ENCODE data around the gene CILP2. TPM values are rescaled to one million over a fixed set of nuclear protein-coding genes. Genes with fewer than 3 reads are reported as not detected.

Gene CILP2
- total RNA-seq, 2 donors from 2014 or later = 0.66 TPM; not detected in 1

DNA sequence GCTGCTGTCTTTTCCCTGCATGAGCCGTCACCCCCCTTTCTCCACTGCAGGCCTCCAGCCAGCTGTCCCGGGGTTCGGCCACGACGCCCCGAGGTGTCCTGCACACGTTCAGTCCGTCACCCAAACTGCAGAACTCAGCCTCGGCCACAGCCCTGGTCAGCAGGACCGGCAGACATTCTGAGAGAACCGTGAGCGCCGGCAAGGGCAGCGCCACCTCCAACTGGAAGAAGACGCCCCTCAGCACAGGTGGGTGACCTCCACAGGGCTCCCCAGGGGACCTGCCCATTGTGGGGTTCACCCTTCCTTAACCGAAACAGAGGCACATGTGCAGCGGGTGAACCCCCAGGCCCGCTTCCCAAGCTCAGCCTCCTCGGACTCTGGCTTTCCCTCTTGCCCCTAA, 35.8 kb upstream of the CILP2 start:
- Histone ChIP-seq H3K9me3 (no peaks in the 10 kb centered on the region), H3K4me3 (no peak overlapping the region), H3K36me3 (replicated peaks in 1 of 2; ENCODE audit: insufficient read depth in 1 of 2, low read depth in 2 of 2) (peaks cover 13 to 20% of the 10 kb centered on the region in 2 donors), H3K27ac (no peak overlapping the region), H3K27me3 (no peaks in the 10 kb centered on the region), H3K4me1 (no peaks in the 10 kb centered on the region)
- WGBS, 2 donors = 93 to 100% methylated on average over 13 to 19 of the region's 19 CpGs
- intact Hi-C loops (cut with DNase I) = no loop called here
- ATAC-seq (no peak), DNase-seq (no peak)
- TF ChIP-seq CTCF (IDR thresholded peaks at IDR 0.05) (no peak), POLR2A (IDR thresholded peaks at IDR 0.05) (no peak)

- H3K36me3 ChIP-seq (replicated peaks in 1 of 2; ENCODE audit: insufficient read depth in 1 of 2, low read depth in 2 of 2) = peaks cover 13 to 20% of the 10 kb centered on the region in 2 donors
- no peaks in the 10 kb centered on the region for H3K27me3 ChIP-seq
- DNase-seq (no peak), ATAC-seq (no peak)
- WGBS, 2 donors = 86 to 87% methylated on average over 18 of the region's 18 CpGs
- no peak overlapping the region for H3K27ac ChIP-seq
- H3K4me3 ChIP-seq = no peak overlapping the region
- H3K9me3 ChIP-seq = no peaks in the 10 kb centered on the region
- TF ChIP-seq CTCF (IDR thresholded peaks at IDR 0.05) (no peak), POLR2A (IDR thresholded peaks at IDR 0.05) (no peak)
- intact Hi-C loops (cut with DNase I) = no loop called here
- no peaks in the 10 kb centered on the region for H3K4me1 ChIP-seq
Measured at GRCh38 chr19:19502808-19503602, 35.1 kb upstream of the CILP2 start.

GRCh38 chr19:19504754-19505668, 33.1 kb upstream of the CILP2 start:
- Histone ChIP-seq H3K9me3 (no peaks in the 10 kb centered on the region), H3K27ac (no peak overlapping the region), H3K4me3 (no peak overlapping the region), H3K27me3 (no peaks in the 10 kb centered on the region), H3K36me3 (replicated peaks in 1 of 2; ENCODE audit: insufficient read depth in 1 of 2, low read depth in 2 of 2) (peaks cover 11 to 13% of the 10 kb centered on the region in 2 donors), H3K4me1 (no peaks in the 10 kb centered on the region)
- 92 to 97% methylated on average over 14 to 23 of the region's 23 CpGs for WGBS, 2 donors
- no peak for ATAC-seq
- TF ChIP-seq CTCF (IDR thresholded peaks at IDR 0.05) (no peak), POLR2A (IDR thresholded peaks at IDR 0.05) (no peak)
- intact Hi-C loops (cut with DNase I) = no loop called here
- no peak for DNase-seq

DNA sequence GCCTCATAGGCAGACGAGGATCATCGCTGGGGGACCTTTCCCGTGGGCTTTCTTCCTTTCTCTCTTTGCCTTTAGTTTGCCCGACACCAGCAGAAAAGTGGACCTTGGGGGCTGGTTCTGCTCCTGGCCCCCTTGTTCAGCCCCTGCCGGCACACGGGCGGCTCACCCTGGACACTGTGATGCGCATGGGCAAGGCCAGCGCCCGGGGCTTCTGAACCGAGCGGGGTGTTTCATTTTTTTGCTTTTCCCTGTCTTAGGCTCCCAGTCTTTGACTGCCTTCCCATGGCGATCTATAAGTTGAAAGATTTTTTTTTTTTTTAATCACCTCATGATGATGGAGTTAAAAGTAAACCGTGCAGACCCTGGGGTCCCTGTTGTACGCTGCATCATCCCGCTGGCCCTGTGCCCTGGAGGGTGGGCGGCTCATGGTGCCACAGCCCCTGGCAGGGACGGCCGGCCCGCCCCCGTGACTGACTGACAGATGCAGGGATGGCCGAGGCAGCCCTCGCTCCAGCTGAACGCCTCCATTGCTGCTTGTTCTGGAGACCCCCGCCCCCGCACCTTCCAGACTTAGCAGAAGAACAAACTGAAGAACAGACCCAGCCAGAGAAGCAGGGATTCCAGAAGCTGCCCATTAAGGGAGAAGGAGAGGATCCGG, 32.3 kb upstream of the CILP2 start:
- peaks cover 11 to 13% of the 10 kb centered on the region in 2 donors for H3K36me3 ChIP-seq (replicated peaks in 1 of 2; ENCODE audit: insufficient read depth in 1 of 2, low read depth in 2 of 2)
- H3K27me3 ChIP-seq = no peaks in the 10 kb centered on the region
- intact Hi-C loops (cut with DNase I) = no loop called here
- ATAC-seq = no peak
- no peak for DNase-seq
- H3K9me3 ChIP-seq = no peaks in the 10 kb centered on the region
- WGBS, 2 donors = 92 to 93% methylated on average over 19 to 27 of the region's 27 CpGs
- H3K27ac ChIP-seq = no peak overlapping the region
- no peaks in the 10 kb centered on the region for H3K4me1 ChIP-seq
- no peak overlapping the region for H3K4me3 ChIP-seq
- TF ChIP-seq POLR2A (IDR thresholded peaks at IDR 0.05) (no peak), CTCF (IDR thresholded peaks at IDR 0.05) (no peak)

Data from body of pancreas (tissue), 4 donors.